Epidermal melanocyte (primary cell): ENCODE measurements around the gene KLHL2.
"Not testable (repeated sequence)": the region's sequence is repeated elsewhere in the genome, so short reads cannot be mapped to it uniquely, and the experiment has no call there.

Source experiments
- DNase-seq: peaks from one replicate; pipeline ENCODE4 v3.0.0; 2011; ENCODE audit warnings: low spot score; ENCODE audit not compliant: insufficient read length

Gene KLHL2

DNA sequence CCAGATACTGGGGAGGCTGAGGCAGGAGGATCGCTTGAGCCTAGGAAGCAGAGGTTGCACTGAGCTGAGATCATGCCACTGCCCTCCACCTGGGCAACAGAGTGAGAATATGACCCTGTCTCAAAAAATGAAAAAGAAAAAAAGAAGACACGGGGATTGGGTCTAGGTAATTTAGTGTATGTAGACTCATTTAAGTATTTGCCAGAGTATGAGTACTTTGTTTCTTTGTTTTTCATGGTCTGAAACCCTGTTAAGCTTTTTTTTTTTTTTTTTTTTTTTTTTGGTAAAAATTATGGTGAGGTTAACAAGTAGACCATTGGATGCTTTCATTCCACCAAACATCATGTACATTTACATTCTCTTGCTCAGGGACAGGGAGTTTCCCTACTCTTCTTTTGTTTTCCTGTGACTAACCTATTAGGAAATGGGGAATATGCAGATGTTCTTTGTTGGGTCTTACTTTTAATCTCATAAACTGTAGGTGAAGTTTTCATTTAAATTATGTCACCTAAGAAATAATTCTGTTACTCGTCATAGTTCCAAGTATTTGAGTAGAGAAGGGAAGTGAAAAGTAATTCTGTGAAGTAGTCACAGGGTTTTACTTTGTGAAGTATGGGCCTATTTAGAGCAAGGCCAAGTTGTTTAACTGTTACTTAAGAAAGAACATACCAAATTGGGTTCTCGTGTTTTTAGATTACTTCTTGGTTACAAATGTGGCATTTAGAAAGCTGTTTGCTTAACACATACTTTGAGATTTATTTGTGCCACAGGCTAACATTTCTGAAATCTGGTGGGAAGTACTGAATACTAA is 25.5 kb downstream of the KLHL2 start:
- not testable (repeated sequence) for DNase-seq

DNA sequence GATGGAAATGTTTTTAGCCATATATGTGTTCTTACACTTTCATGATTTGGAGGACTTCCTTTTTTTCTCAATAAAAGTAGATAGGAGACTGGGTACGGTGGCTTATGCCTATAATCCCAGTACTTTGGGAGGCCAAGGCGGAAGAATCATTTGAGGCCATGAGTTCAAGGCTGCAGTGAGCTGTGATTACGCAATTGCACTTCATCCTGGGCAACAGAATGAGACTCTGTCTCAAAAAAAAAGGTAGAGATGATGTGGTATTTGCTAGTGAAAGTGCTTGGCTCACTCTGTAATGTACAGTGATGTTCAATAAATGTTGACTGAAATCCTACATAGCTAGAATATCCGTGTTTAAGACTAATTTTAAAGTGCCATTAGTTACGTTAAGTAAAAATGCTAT is 27.4 kb downstream of the KLHL2 start:
- no peak for DNase-seq

- DNase-seq = not testable (repeated sequence)
Observed at GRCh38 chr4:165236852-165237251, 29.5 kb downstream of the KLHL2 start.

- not testable (repeated sequence) for DNase-seq
Observed at GRCh38 chr4:165238041-165238640, 30.8 kb downstream of the KLHL2 start.

DNA sequence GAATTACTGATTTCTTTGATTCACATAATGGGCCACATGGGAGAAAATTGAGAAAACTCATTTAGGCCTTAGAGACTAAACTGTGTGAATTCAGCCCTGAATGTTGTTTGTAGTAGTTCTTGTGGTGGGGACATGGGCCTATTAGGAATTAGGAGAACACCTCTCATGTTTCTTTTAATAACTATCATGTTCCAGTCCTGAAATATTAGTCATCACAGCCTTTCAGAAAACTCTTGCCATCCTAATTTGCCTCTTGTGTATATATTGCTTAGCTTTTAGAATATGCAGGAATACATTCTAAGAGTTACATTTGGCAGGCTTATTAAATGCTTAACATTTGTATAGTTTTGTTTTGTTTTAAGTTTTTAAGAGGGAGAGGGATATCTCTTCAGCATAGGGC is 33.4 kb downstream of the KLHL2 start:
- DNase-seq = not testable (repeated sequence)

DNA sequence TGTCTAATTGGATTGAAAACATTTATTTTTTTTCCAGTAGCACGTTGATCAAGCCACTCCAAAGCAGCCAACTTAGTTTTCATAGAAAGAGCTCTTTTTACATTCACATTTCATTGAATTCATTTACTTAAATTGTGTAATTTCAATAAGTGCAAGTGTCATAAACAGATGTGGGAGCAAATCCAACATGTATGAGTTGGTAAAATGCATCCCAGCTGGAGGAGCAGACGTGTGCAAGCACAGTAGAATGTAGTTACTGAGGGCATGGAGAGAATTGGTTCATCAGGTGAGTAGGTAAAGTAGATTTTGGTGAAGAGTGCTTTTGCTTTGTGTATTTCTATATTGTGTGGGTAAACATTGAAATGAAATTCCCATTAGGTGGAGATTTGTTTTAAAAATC is 36.8 kb downstream of the KLHL2 start:
- DNase-seq = not testable (repeated sequence)

- not testable (repeated sequence) for DNase-seq
Observed at GRCh38 chr4:165244587-165245186, 37.3 kb downstream of the KLHL2 start.

DNA sequence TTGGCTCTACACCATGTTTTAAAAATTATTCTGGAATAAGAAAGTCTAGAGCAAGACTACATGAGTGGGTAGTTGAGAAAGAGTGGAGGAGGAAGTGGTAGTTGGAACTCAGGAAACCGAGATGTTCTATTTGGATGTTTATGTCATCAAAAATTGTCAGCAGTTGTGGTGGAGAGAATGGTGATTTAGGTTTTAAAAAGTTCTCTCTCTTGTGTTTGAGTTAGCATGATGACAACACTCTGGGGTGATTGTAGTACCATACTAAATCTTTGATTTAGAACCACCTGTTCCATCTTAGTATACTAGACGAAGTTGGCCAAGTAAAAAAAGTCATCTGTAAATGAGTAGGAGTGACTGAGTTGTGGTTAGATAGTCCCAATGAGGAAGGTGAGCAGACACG is 40.7 kb downstream of the KLHL2 start:
- no peak for DNase-seq

DNA sequence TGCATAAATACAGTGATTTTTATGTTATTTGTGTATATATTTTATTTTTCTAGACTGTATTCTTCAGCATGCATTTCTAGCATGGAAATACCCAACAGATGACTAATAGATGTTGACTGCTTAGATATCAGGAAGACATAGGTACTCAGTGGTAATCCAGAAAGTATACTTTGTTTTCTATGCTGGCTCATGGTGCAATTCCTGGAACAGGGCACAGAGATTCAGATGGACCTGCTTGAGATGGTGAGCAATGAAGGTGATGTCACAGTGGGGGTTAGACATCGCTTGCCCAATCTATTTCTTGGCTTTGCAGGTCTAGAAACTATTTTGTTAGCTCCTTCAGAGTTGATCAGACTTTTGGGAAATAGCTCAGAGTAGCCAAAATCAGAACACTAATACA is 41.5 kb downstream of the KLHL2 start:
- not testable (repeated sequence) for DNase-seq

DNA sequence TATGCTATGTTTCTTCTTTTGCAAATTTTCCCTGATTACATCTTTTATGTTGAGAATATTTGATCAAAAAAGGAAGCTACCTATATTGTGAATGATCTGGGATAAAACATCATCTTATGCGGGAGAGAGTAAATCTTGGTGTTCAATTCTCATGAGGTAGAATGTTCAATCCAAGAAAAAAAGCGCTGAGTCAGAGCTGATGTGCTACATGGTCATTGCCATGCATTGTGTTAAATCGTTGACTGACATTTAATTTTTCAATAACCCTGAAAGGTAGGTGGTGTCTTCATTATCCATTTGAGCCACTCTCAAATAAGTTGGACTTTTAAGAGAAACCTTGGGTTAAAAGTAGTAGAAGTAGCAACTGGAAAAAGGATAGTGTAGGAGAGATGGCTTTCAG is 47.4 kb downstream of the KLHL2 start:
- not testable (repeated sequence) for DNase-seq

GRCh38 chr4:165255439-165255838 is 48.1 kb downstream of the KLHL2 start:
- not testable (repeated sequence) for DNase-seq

DNA sequence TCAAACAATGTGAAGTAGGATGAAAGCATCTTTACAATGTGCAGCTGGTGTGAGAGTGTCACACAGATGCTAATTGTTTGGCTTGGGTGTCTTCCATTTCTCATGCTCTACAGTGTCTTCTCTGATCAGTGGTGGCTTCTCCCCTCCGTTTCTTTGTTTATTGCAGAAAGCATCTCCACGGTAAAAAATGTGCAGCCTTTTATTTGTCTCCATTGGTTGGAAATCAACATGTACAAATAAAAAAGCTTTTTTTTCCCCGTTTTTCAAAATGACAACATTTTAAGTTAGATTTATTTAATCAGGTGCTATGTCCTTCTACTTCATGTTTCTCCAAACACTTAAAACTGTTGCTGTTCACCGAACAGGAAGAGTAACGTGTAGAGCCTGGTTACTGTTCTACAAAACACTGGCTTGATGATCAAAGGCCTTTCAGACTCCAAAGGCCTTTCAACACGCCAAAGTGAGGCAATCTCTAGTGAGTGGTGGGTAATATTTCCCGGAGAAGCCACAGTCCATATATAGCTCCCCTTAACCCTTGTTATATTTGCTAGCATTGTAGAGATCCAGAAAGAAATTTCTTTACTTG is 48.8 kb downstream of the KLHL2 start:
- DNase-seq = not testable (repeated sequence)

DNA sequence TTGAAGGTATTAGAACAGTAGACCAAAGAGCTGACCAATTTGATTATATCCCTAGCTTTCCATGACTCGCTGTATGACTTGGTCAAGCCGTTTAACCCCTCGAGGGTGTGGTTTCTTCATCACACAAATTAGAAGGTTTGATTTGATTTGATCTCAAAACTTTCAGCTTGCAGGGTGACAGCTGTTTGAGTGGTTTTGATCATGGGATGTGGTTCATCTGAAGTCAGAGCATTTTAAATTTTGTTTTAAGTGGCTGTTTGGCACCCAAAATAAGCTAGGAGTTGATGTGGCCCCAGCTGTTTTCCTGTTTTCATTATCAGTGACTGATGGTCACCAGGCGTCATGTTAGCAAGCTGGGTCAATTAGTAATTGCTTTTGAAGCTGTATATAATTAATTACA is 52.4 kb downstream of the KLHL2 start:
- DNase-seq = not testable (repeated sequence)

DNA sequence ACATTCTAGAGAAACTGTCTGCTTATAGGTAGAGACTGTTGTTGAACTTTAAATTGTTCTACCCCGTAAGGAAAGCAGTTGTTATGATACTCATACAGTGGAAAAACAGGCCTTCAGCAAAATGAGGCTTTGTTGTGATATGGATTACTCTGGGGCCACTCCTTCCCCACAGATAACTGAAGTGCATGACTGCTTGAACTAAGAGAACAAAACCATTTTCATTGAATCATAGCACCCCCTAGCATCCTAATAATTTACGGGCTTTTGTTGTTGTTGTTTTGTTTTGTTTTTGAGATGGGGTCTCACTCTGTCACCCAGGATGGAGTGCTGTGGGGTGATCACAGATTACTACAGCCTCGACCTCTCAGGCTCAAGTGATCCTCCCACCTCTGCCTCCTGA is 54.9 kb downstream of the KLHL2 start:
- not testable (repeated sequence) for DNase-seq

GRCh38 chr4:165263466-165263865 is 56.1 kb downstream of the KLHL2 start:
- not testable (repeated sequence) for DNase-seq

GRCh38 chr4:165269931-165270330 is 62.6 kb downstream of the KLHL2 start:
- not testable (repeated sequence) for DNase-seq

GRCh38 chr4:165273443-165273842 is 66.1 kb downstream of the KLHL2 start:
- DNase-seq = not testable (repeated sequence)

DNA sequence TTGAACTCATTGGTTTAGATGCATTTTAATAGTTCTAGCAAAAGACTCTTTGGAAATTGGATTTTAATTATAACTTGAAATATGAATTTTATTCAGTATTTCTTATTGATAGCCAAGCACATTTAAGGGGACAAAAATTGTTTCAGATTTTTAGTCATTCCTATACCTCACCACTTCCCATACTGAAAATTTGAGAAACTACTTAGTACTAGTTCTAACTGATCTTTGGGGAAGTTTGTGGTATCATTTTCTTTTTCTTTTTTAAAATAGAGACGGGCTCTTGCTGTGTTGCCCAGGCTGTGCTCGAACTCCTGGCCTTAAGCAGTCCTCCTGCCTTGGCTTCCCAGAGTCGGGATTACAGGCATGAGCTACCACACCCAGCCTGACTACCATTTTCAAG is 68.0 kb downstream of the KLHL2 start:
- not testable (repeated sequence) for DNase-seq

GRCh38 chr4:165279531-165279930 is 72.2 kb downstream of the KLHL2 start:
- DNase-seq = not testable (repeated sequence)

- DNase-seq = not testable (repeated sequence)
Observed at GRCh38 chr4:165284697-165285096, 77.3 kb downstream of the KLHL2 start.

- DNase-seq = not testable (repeated sequence)
Observed at GRCh38 chr4:165286619-165287340, 79.4 kb downstream of the KLHL2 start.
